Left colon (tissue), 2 donors: ENCODE data around the gene AKAP8L. TPM values are rescaled to one million over a fixed set of nuclear protein-coding genes. Genes with fewer than 3 reads are reported as not detected.
"Not testable (repeated sequence)": the region's sequence is repeated elsewhere in the genome, so short reads cannot be mapped to it uniquely, and the experiment has no call there.

ENCODE experiments used
- ATAC-seq: fragments of 200-7000 bp; cut with Tn5 transposase; one replicate; pipeline ENCODE4 v1.9.1; 2020; ENCODE audit warnings: mild to moderate bottlenecking, moderate library complexity
- DNase-seq, 2 donors: peaks; one replicate each; pipeline ENCODE4 v3.0.0-alpha.2; 2020
- intact Hi-C, 2 donors: fragments of 100-400 bp; cut with DNase I in 1 of 2; cut with micrococcal nuclease in 1 of 2; formaldehyde crosslinking; loops; one replicate each; pipeline versions ENCODE4 v1.11.2 to v1.14.0; 2022; cut with DNase I, micrococcal nuclease
- total RNA-seq, 2 donors: library from RNA; stranded (reverse); fragmentation: NEBNext Ultra II Directional; extraction: Animal tissue kit (Norgen Biotek cat#: 25700); gene quantifications; one replicate each; pipeline ENCODE4 v1.2.1, GENCODE V29; 2021
- donor health status: DM: no; HTN: no; CAD: no.
- donor health status: DM: yes; HTN: yes; CAD: no.

AKAP8L gene
- total RNA-seq, 2 donors from 2014 or later: 63.4 to 75.1 TPM

GRCh38 chr19:15371786-15372380 is 46.9 kb downstream of the AKAP8L start:
- ATAC-seq (no peak), DNase-seq (no peak)
- intact Hi-C loops: no loop called here

GRCh38 chr19:15371119-15371518 is 47.7 kb downstream of the AKAP8L start:
- intact Hi-C loops: no loop called here
- DNase-seq (no peak), ATAC-seq (no peak)

- intact Hi-C loops: no loop called here
- ATAC-seq (no peak), DNase-seq (no peak)
Measured at GRCh38 chr19:15369594-15369891, 49.2 kb downstream of the AKAP8L start.

- ATAC-seq (no peak), DNase-seq (no peak)
- intact Hi-C loops: no loop called here
Measured at GRCh38 chr19:15368798-15369593, 49.8 kb downstream of the AKAP8L start.

GRCh38 chr19:15368051-15368632 is 50.6 kb downstream of the AKAP8L start:
- no peak for DNase-seq
- ATAC-seq: peak; percentile 12
- intact Hi-C loops: no loop called here

- intact Hi-C loops: no loop called here
- DNase-seq (no peak), ATAC-seq (peak; percentile 44)
Measured at GRCh38 chr19:15367439-15367838, 51.3 kb downstream of the AKAP8L start.

- ATAC-seq (no peak), DNase-seq (no peak)
- intact Hi-C loops: no loop called here
Measured at GRCh38 chr19:15365264-15365663, 53.5 kb downstream of the AKAP8L start.

- DNase-seq, ATAC-seq, intact Hi-C loops: not testable (repeated sequence)
Measured at GRCh38 chr19:15363791-15364190, 55.0 kb downstream of the AKAP8L start.

- DNase-seq, ATAC-seq, intact Hi-C loops: not testable (repeated sequence)
Measured at GRCh38 chr19:15363048-15363447, 55.7 kb downstream of the AKAP8L start.

GRCh38 chr19:15360015-15360414 is 58.8 kb downstream of the AKAP8L start:
- intact Hi-C loops, DNase-seq, ATAC-seq: not testable (repeated sequence)

GRCh38 chr19:15358918-15359317 is 59.9 kb downstream of the AKAP8L start:
- ATAC-seq: no peak
- intact Hi-C loops: no loop called here
- DNase-seq: no peak

- peak; percentile 52 for ATAC-seq
- intact Hi-C loops: no loop called here
- no peak for DNase-seq
Measured at GRCh38 chr19:15357906-15358305, 60.9 kb downstream of the AKAP8L start.

- no peak for DNase-seq
- ATAC-seq: peak; percentile 5
- intact Hi-C loops: no loop called here
Measured at GRCh38 chr19:15354566-15355296, 64.1 kb downstream of the AKAP8L start.

GRCh38 chr19:15353908-15354307 is 64.9 kb downstream of the AKAP8L start:
- intact Hi-C loops: no loop called here
- ATAC-seq: no peak
- DNase-seq: no peak

GRCh38 chr19:15352535-15352934 is 66.3 kb downstream of the AKAP8L start:
- ATAC-seq, DNase-seq, intact Hi-C loops: not testable (repeated sequence)

- ATAC-seq: not testable (repeated sequence)
Measured at GRCh38 chr19:15341328-15341727, 77.5 kb downstream of the AKAP8L start.

GRCh38 chr19:15340086-15340485 is 78.7 kb downstream of the AKAP8L start:
- ATAC-seq (no peak), DNase-seq (no peak)
- intact Hi-C loops: no loop called here

More at GRCh38 chr19:15341328-15341727, 77.5 kb downstream of the AKAP8L start:
- intact Hi-C loops, DNase-seq: not testable (repeated sequence)

- intact Hi-C loops: no loop called here
- ATAC-seq (no peak), DNase-seq (no peak)
Measured at GRCh38 chr19:15337202-15337601, 81.6 kb downstream of the AKAP8L start.

GRCh38 chr19:15335992-15336391 is 82.8 kb downstream of the AKAP8L start:
- intact Hi-C loops, DNase-seq, ATAC-seq: not testable (repeated sequence)
